Mesenchymal stem cell (in vitro differentiated cells and primary cell): Measurements from ENCODE around the gene FXR2.

ENCODE experiments used
- DNase-seq: peaks from one replicate; pipeline ENCODE4 v3.0.0-alpha.2; 2013
- H2AFZ ChIP-seq: one replicate; pipeline ENCODE4 v1.6.1; 2013; ENCODE audit warnings: low read depth, mild to moderate bottlenecking, control low read depth, inconsistent platforms, low read length, moderate library complexity
- H2AK5ac ChIP-seq: 2 replicates; pipeline ENCODE4 v1.6.1; 2013; ENCODE audit warnings: low read length, moderate library complexity, mild to moderate bottlenecking, inconsistent platforms; ENCODE audit not compliant: severe bottlenecking
- H2BK120ac ChIP-seq: one replicate; pipeline ENCODE4 v1.6.1; 2013; ENCODE audit warnings: low read depth, mild to moderate bottlenecking, inconsistent platforms, low read length, moderate library complexity
- H2BK12ac ChIP-seq, 2 experiments: one replicate each; pipeline ENCODE4 v1.6.1; 2013; ENCODE audit warnings: inconsistent platforms in 2 of 2, low read length in 2 of 2, mild to moderate bottlenecking in 2 of 2, moderate library complexity in 2 of 2, control low read depth in 1 of 2
- H2BK15ac ChIP-seq: one replicate; pipeline ENCODE4 v1.6.1; 2013; ENCODE audit warnings: mild to moderate bottlenecking, low read depth, inconsistent platforms; ENCODE audit not compliant: poor library complexity, severe bottlenecking
- H2BK5ac ChIP-seq: 2 replicates; pipeline ENCODE4 v1.6.1; 2013; ENCODE audit warnings: low read depth, mild to moderate bottlenecking, low read length, control low read depth, inconsistent platforms; ENCODE audit not compliant: poor library complexity, severe bottlenecking
- H3K14ac ChIP-seq, 2 experiments: one replicate each; pipeline ENCODE4 v1.6.1; 2013; ENCODE audit warnings: inconsistent platforms in 2 of 2, low read length in 2 of 2, control low read depth in 1 of 2, mild to moderate bottlenecking in 1 of 2, moderate library complexity in 1 of 2
- H3K18ac ChIP-seq, 2 experiments: one replicate each; pipeline ENCODE4 v1.6.1; 2013; ENCODE audit warnings: inconsistent platforms in 2 of 2, low read length in 2 of 2, control low read depth in 1 of 2, low read depth in 1 of 2, mild to moderate bottlenecking in 1 of 2
- H3K23ac ChIP-seq, 2 experiments: one replicate each; pipeline ENCODE4 v1.6.1; 2013; ENCODE audit warnings: inconsistent platforms in 2 of 2, low read length in 2 of 2, mild to moderate bottlenecking in 2 of 2, moderate library complexity in 2 of 2, control low read depth in 1 of 2
- H3K27ac ChIP-seq: 2 replicates; pipeline ENCODE4 v1.5.1; 2013; ENCODE audit warnings: mild to moderate bottlenecking, moderate library complexity, low read length, control low read depth, inconsistent platforms; ENCODE audit not compliant: poor library complexity, severe bottlenecking
- H3K27me3 ChIP-seq, 2 experiments: 2 replicates each; pipeline versions ENCODE4 v1.6.1 to v1.7.0; 2013; ENCODE audit warnings: low read length in 2 of 2, mild to moderate bottlenecking in 2 of 2, moderate library complexity in 2 of 2, control low read depth in 1 of 2, inconsistent platforms in 1 of 2; ENCODE audit not compliant: control insufficient read depth in 1 of 2, insufficient read depth in 1 of 2
- H3K36me3 ChIP-seq, 2 experiments: 2 replicates each; pipeline versions ENCODE4 v1.6.1 to v1.7.0; 2013; ENCODE audit warnings: low read length in 2 of 2, control low read depth in 1 of 2, inconsistent platforms in 1 of 2, low read depth in 1 of 2, mild to moderate bottlenecking in 1 of 2; ENCODE audit not compliant: insufficient read depth in 2 of 2, control insufficient read depth in 1 of 2
- H3K4ac ChIP-seq, 2 experiments: one replicate each; pipeline ENCODE4 v1.6.1; 2013; ENCODE audit warnings: inconsistent platforms in 2 of 2, low read length in 2 of 2, mild to moderate bottlenecking in 2 of 2, moderate library complexity in 2 of 2, control low read depth in 1 of 2, low read depth in 1 of 2
- H3K4me1 ChIP-seq: 2 replicates; pipeline ENCODE4 v1.6.1; 2013; ENCODE audit warnings: low read depth, low read length, control low read depth; ENCODE audit not compliant: control insufficient read depth, insufficient read depth
- H3K4me2 ChIP-seq: 2 replicates; pipeline ENCODE4 v1.6.1; 2013; ENCODE audit warnings: low read length, mild to moderate bottlenecking, inconsistent platforms; ENCODE audit not compliant: poor library complexity, severe bottlenecking
- H3K4me3 ChIP-seq, 2 experiments: 2 replicates each; pipeline versions ENCODE4 v1.5.1 to v1.7.0; 2013; ENCODE audit warnings: low read length in 2 of 2, mild to moderate bottlenecking in 2 of 2, control low read depth in 1 of 2, low read depth in 1 of 2; ENCODE audit not compliant: insufficient read depth in 1 of 2
- H3K79me1 ChIP-seq: replicated peaks from 2 replicates; pipeline ENCODE4 v1.6.1; 2013; ENCODE audit warnings: mild to moderate bottlenecking, control low read depth, low read length, inconsistent platforms; ENCODE audit not compliant: poor library complexity, severe bottlenecking
- H3K9ac ChIP-seq: 2 replicates; pipeline ENCODE4 v1.7.0; 2013; ENCODE audit warnings: mild to moderate bottlenecking, low read length, moderate library complexity
- H3K9me3 ChIP-seq: 2 replicates; pipeline ENCODE4 v1.7.0; 2013; ENCODE audit warnings: mild to moderate bottlenecking, low read length; ENCODE audit not compliant: control insufficient read depth
- H4K8ac ChIP-seq: one replicate; pipeline ENCODE4 v1.6.1; 2013; ENCODE audit warnings: inconsistent platforms, mild to moderate bottlenecking, low read length, moderate library complexity
- H4K91ac ChIP-seq: one replicate; pipeline ENCODE4 v1.6.1; 2013; ENCODE audit warnings: mild to moderate bottlenecking, low read length, inconsistent platforms
- WGBS: methylation state at CpG from one replicate; pipeline ENCODE4 v1.1.7; 2013; ENCODE audit warnings: mixed read lengths; 5-methylcytosine and 5-hydroxymethylcytosine counted together

The FXR2 gene

DNA sequence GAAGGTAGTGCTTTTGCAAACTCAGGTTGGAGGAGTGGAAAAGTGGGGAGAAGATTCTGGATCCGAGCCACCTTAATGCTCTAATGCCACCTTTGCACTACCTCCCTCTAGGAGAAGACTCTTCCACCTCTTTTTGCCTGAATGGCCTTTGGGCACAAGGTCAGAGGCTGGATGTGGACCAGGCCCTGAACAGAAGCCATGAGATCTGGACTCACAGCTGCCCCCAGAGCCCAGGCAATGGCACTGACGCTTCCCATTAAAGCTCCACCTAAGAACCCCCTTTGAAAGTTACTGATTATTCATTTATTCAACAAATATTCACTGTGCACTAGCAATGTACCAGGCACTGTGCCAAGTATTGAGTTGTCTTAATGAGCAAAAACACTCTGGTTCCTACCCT is 18.4 kb upstream of the FXR2 start:
- Histone ChIP-seq H2AK5ac (peak overlapping the region; percentile 36), H3K9me3 (no peaks in the 10 kb centered on the region), H3K4me2 (no peak overlapping the region), H3K27me3 (peaks cover 4 to 6% of the 10 kb centered on the region in 2 experiments), H4K8ac (peak overlapping the region; percentile 4), H2BK120ac (peak overlapping the region; percentile 54), H3K4me3 (no peak overlapping the region), H3K79me1 (no peaks in the 10 kb centered on the region), H3K4me1 (peaks cover 2% of the 10 kb centered on the region), H3K27ac (no peak overlapping the region), H3K4ac (no peak overlapping the region), H3K23ac (no peak overlapping the region), H3K18ac (no peak overlapping the region), H3K14ac (no peak overlapping the region), H2AFZ (no peak overlapping the region), H4K91ac (no peak overlapping the region), H3K36me3 (no peaks in the 10 kb centered on the region), H2BK5ac (no peak overlapping the region), H3K9ac (peak overlapping the region; percentile 75), H2BK12ac (no peak overlapping the region), H2BK15ac (no peak overlapping the region)
- DNase-seq, result no peak
- WGBS, result 92% methylated on average over 2 of the region's 2 CpGs

DNA sequence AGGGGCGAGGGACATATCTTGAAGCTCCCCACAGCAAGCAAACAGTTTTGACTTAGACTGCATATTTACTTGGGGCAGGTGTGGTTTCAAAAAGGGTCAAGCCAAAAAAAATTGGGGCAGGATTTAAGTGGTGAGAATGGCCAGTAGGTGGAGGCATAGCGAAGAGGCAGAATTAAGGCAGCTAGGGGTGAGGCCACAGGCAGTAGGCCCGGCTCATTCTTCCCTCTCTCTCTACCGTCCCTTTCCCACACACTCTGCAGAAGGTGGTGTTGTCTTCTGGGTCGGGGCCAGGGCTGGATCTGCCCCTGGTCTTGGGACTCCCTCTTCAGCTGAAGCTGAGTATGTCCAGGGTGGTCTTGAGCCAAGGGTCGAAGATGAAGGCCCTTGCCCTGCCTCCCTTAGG is 17.8 kb upstream of the FXR2 start:
- Histone ChIP-seq H3K9me3 (no peaks in the 10 kb centered on the region), H4K8ac (peak overlapping the region; percentile 70), H2BK12ac (peak overlapping the region in 1 of 2 experiments; percentile 43), H3K18ac (no peak overlapping the region), H2BK5ac (no peak overlapping the region), H3K14ac (no peak overlapping the region), H3K23ac (no peak overlapping the region), H3K36me3 (no peaks in the 10 kb centered on the region), H3K4me1 (peaks cover 4% of the 10 kb centered on the region), H2BK15ac (no peak overlapping the region), H3K27me3 (peaks cover 4 to 6% of the 10 kb centered on the region in 2 experiments), H3K4me3 (no peak overlapping the region), H3K79me1 (no peaks in the 10 kb centered on the region), H3K4ac (peak overlapping the region in 1 of 2 experiments; percentile 68), H2AK5ac (peak overlapping the region; percentile 57), H4K91ac (no peak overlapping the region), H2BK120ac (peak overlapping the region; percentile 54), H3K27ac (no peak overlapping the region), H3K4me2 (no peak overlapping the region), H2AFZ (peak overlapping the region; percentile 79), H3K9ac (peak overlapping the region; percentile 75)
- DNase-seq, result peak; percentile 52
- 55% methylated on average over 6 of the region's 6 CpGs for WGBS

DNA sequence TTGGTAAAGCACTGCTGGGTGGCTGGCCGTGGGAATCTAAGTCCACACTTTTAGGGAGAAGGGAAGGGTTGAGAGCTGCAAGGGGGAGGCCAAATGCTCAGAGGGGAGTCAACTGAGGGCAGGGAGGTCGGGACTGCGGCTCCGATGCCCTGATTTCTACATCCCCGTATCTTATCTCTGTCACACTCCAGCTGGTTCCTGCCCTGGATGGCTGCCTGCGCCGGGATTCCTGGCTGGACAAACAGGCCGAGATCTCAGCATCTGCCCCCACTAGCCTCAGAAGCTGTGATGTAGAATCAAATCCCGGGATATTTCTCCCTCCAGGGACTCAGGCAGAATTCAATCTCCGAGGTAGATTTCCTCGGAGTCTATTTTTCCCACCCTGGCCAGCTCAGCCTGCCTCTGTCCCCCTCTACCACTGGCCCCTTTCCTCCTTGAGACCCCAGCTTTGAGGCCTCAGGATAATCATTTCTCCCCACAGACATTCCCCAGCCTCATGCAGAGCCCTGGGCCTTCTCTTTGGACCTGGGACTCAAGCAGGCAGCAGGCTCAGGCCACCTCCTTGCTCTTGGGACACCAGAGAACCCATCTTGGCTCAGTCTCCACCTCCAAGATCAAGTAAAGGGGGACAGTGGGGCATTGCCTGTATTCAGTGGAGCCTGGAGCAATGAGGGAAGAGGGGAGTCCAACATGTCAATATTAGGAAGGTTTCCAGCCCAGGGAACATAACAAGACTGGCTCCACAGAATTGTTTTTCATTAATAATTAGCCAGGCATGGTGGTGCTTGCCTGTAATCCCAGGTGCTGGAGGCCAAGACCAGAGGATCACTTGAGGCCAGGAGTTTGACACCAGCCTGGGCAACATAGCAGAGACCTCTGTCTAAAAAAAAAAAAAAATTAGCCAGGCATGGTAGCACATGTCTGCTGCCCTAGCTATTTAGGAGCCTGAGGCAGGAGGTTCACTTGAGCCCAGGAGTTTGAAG is 17.0 kb upstream of the FXR2 start:
- Histone ChIP-seq H2BK12ac (no peak overlapping the region), H3K4ac (no peak overlapping the region), H3K9me3 (no peaks in the 10 kb centered on the region), H3K4me1 (peaks cover 4% of the 10 kb centered on the region), H3K23ac (no peak overlapping the region), H2BK120ac (no peak overlapping the region), H3K36me3 (no peaks in the 10 kb centered on the region), H2BK5ac (no peak overlapping the region), H3K4me3 (no peak overlapping the region), H4K8ac (no peak overlapping the region), H2AFZ (no peak overlapping the region), H3K27me3 (peaks cover 4 to 6% of the 10 kb centered on the region in 2 experiments), H3K14ac (no peak overlapping the region), H2AK5ac (no peak overlapping the region), H3K79me1 (peaks cover 4% of the 10 kb centered on the region), H2BK15ac (no peak overlapping the region), H4K91ac (no peak overlapping the region), H3K18ac (no peak overlapping the region), H3K9ac (peak overlapping the region; percentile 18), H3K4me2 (no peak overlapping the region), H3K27ac (no peak overlapping the region)
- WGBS, result 88% methylated on average over 11 of the region's 11 CpGs
- no peak for DNase-seq

DNA sequence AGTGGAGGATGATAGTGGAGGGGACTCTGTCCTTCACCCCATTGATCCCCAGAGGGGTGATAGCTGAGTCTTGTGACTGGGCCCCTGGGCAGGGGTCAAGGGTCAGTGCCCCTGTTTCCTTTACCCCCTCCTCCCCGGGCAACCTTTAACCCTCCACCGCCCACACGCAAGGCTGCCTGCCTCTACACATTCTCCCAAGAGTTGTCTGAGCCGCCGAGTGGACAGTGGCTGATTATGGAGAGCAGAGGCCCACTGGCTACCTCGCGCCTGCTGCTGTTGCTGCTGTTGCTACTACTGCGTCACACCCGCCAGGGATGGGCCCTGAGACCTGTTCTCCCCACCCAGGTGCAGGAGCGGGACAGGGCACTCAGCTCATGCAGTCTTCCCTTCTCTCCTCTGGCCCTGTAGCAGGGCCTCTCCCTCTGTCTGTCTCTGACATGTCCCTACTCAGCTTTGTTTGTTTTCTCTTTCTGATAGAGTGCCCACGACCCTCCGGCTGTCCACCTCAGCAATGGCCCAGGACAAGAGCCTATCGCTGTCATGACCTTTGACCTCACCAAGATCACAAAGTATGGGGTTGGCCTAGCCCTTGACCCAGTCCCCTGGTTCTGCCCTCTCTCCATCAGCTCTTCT is 15.4 kb upstream of the FXR2 start, which contains the start of gene SHBG:
SHBG (plus strand) TSS at position 197 of the 633 bp plus-strand sequence; CDS start at position 235, 38 bp downstream.
- Histone ChIP-seq H3K4me3 (no peak within 1 kb of the TSS), H2AK5ac (peak within 1 kb of the TSS; percentile 17), H3K14ac (no peak within 1 kb of the TSS), H3K9me3 (no peaks in the 10 kb centered on the region), H3K4me1 (peaks cover 9% of the 10 kb centered on the region), H3K4me2 (no peak within 1 kb of the TSS), H2BK12ac (peak within 1 kb of the TSS in 1 of 2 experiments; percentile 80), H3K79me1 (peaks cover 9% of the 10 kb centered on the region), H3K4ac (no peak within 1 kb of the TSS), H2BK15ac (no peak within 1 kb of the TSS), H3K9ac (no peak within 1 kb of the TSS), H2BK5ac (no peak within 1 kb of the TSS), H2AFZ (no peak within 1 kb of the TSS), H3K27me3 (peaks cover 0 to 4% of the 10 kb centered on the region in 2 experiments), H3K27ac (no peak within 1 kb of the TSS), H4K8ac (no peak within 1 kb of the TSS), H3K23ac (no peak within 1 kb of the TSS), H2BK120ac (no peak within 1 kb of the TSS), H3K36me3 (peaks cover 3 to 6% of the 10 kb centered on the region in 2 experiments), H4K91ac (peak within 1 kb of the TSS; percentile 44), H3K18ac (no peak within 1 kb of the TSS)
- no peak for DNase-seq
- 77% methylated on average over 13 of the region's 13 CpGs for WGBS
